GM19438 (cell line): ENCODE data around the gene CAB39.

Experiments used
- ATAC-seq: cut with Tn5 transposase; IDR thresholded peaks from one replicate; pipeline ENCODE4 v1.9.1; 2021; ENCODE audit warnings: low read depth; ENCODE audit not compliant: unreplicated experiment

CAB39 gene

DNA sequence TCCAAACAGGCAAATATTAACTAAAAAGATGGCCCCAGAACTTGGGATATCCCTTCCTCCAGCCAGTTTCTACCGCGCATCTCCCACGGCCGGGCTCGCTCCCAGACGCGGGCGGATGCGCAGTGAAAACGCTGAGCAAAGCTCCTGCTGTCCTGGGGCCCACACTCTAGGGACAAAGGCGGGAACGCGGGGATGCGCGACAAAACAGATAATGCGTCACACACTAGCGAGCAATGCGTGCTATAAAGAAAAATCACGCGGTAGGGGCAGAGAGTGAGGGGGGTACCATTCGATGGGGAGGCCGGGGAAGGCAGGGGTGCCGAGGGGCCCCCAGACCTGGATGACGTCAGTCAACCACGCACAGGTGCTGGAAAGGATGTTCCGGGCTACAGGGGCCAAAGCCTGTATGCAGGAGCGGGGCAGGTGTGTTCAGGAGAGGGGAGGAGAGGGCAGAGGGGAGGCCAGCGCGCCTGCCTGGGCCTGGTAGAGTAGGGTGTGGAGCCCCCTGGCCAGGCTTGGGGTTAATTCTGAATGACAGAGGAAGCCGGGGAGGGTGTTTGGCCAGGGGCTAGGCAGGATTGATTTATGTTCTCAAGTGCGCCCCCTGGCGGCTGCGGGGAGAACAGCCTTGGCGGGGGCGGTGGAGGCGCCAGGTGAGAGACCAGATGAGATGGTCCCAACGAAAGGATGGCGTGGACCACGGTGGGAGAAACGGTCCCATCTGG is 137.2 kb downstream of the CAB39 start:
- ATAC-seq = no peak

DNA sequence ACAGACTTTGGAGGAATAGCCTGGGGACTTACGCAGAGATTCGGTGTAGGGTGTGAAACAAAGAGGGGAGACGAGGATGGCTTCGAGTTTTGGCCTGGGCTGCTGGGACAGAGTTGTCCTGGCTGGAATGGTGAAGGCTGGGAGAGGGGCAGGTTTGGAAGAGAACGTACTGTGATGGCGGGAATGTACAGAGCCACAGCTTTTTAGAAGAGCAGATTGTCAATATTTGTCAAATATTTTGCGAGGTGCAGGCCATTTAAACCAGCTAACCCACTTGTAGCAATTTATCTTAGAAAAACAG is 137.7 kb downstream of the CAB39 start:
- ATAC-seq = no peak

DNA sequence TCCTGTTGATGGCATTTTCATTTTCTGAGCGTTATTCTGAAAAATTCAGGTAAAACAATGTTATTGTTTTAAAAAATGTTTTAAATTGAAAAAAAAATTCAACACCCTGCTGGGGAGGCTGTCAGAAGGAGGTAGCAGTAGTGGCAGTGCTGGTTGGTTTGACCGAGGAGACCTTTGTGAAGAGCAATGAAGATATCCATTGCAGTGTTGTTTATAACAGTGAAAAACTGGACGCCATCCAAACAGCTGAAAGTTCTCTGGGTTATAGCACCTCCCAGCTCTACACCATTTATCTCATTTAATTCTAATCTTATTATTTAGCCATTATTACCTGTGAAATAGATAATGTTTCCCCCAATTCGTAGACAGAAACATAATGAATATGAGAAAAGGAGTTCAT is 139.5 kb downstream of the CAB39 start:
- ATAC-seq = no peak

DNA sequence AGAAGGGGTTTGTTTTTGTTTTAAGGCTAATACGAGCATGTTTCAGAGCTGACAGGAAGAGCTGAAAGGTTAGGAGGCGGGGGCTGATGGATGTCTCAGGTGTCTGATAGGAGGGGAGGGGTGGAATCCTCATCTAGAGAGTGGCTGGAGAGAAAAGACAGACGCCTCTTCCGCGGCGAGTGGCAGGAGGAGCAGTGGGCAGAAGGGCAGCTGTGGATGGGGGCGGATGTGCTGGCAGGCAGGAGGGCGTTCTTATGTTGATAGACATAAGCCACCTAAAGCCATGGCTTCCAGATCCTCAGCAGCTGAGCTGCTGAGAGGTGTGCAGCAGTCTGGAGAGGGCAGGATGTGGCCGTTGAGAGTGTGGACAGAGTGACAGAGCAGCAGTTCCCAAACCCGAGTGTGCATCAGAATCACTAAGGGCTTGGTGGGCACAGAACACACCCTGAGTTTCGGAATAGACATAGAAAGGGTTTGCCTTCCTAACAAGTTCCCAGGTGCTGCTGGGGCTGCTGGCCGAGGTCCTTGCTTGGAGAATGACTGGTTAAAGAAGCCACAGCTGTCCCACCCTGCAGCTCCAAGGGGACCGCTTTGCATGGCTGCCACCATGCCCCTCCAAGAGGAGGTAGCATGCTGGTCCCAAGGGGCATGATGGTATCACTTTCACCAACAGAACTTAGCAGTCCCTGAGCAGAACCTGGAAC is 149.1 kb downstream of the CAB39 start:
- no peak for ATAC-seq

DNA sequence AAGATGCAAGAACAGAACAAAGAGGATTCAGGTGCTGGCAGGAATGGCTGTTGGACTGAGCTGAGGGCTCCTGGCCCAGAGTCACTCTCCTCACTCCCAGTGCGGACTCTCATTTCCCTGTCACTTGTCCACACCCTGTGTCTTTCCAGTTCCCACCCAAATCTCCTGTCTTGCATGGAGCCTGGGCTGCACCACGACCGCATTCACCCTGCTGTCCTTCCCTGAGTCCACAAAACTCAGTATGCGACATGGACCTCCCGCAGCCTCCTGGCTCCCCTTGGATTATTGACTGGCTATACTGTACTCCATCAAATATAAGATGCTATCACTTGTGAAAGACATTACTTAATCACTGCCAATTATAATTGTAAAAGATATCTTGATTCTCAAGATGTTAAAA is 149.7 kb downstream of the CAB39 start:
- ATAC-seq = no peak

DNA sequence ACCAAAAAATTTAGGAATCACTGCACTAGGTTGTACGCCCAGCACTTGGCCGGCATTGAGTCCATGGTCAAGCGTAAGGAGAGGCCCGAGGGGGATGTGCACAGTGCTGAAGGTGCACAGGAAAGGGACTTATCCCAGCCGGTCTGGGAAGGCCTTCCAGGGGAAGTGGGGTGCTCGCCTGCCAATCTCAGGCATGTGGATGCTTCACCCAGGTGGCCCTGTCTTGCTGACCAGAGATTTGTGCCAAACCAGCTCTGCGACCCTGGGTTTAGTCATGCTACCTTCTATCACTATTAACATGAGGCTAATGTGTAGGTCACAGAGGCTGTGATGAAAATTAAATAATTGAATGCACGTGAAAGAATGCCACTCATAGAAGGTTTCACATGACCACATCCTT is 150.4 kb downstream of the CAB39 start:
- no peak for ATAC-seq

DNA sequence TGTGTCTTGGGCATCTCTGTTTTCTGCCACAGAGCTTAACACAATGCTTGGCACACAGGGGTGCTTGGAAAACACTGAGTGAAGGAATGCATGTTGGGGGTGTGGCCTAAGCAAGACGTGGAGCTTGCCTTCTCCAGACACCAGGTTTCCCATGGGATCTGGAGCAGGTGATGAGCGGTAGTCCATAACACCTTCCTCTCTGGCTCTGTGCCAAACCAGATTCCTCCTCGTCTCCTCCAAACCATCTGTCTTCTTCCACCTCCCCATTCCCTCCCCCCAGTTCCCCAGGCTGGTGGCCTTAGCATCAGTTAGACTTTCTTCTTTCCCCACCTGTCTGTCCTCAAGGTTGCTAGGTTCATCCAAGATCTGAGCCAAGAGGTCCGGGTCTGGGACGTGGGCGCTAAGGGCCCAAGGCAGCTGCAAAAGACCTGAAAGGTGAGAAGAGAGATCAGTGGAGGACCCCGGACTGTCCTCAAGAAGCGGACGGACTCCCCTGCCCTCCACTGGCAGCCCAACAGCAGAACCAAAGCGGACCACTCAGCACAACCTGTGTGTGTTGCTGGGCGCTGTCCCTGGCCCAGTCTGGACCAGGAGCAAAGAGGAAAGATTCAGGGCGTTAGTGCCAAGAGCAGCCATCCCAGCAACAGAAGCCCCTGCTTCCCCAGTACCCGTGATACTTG is 150.9 kb downstream of the CAB39 start:
- no peak for ATAC-seq

DNA sequence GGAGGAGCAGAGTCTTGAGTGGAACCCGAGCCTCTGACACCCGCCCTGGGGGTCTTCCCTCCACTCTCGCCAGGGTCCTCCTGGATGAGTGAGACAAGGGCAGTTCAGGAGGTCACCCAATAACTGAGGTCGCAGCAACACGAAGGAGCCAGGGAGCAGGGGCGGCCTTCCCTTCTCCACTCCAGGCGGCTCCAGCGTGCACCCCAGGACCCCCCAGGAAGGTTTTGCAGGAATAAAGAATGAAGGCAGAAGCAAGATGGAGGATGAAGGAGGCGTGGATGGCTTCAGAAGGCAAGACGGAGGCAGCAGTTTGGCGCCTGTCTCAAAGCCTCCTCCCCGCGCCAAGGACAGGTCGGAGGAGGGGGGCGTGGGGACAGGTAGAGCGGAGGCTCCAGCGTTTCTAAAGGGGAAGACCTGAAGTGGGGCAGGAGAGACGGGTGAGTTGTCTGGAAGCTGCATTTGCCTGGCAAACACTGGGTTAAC is 151.5 kb downstream of the CAB39 start:
- no peak for ATAC-seq

DNA sequence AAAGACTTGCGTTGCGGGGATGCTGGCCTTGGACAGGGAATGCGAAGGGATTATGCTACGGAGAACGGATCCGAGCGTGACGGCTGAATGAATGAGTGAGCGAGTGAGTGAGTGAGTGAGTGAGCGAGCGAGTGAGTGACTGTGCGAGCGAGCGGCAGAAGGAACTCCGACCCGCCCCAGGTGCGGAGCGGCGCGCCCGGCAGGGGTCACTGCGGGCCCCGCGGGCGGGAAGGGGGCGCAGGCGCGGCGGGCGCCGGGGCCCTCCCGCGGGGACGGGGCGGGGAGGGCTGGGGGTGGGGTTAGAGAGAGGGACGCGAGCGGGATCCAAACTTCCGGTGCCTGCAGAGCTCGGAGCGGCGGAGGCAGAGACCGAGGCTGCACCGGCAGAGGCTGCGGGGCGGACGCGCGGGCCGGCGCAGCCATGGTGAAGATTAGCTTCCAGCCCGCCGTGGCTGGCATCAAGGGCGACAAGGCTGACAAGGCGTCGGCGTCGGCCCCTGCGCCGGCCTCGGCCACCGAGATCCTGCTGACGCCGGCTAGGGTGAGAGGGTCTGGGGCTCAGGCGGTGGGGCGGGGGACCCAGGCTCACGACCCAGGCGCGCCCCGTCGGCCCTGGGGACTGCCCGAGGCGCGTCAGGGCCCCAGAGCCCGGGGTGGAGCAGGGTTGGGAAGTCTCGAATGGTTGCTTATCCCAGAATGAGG is 152.1 kb downstream of the CAB39 start, which contains the start of gene ITM2C:
Gene ITM2C (plus strand): TSS at position 338 of the 702 bp plus-strand sequence. CDS start 84 bp downstream, at position 422.
- ATAC-seq = peak; percentile 56

DNA sequence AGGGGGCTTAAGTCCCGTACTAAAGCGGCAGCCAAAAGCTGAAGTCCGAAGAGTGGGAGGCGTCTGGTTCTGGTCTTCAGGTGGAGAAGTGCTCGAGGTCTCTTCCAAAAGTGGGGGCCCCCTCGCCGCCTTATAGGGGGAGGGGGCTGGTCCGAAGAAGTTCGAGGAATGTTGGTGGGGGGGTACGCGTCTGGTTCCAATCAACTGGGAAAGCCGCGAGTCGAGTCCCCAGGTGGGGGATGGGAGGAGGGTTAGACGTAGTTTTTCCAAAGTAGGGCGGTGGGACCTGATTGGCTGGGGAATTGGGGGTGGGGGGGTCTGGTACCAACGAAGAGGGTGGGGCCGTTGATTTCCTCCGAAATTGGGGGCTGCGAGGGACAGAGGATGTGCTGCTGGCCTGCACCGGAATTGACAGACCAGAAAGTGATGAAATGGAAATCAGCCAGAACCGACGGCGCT is 152.7 kb downstream of the CAB39 start:
- ATAC-seq = no peak

DNA sequence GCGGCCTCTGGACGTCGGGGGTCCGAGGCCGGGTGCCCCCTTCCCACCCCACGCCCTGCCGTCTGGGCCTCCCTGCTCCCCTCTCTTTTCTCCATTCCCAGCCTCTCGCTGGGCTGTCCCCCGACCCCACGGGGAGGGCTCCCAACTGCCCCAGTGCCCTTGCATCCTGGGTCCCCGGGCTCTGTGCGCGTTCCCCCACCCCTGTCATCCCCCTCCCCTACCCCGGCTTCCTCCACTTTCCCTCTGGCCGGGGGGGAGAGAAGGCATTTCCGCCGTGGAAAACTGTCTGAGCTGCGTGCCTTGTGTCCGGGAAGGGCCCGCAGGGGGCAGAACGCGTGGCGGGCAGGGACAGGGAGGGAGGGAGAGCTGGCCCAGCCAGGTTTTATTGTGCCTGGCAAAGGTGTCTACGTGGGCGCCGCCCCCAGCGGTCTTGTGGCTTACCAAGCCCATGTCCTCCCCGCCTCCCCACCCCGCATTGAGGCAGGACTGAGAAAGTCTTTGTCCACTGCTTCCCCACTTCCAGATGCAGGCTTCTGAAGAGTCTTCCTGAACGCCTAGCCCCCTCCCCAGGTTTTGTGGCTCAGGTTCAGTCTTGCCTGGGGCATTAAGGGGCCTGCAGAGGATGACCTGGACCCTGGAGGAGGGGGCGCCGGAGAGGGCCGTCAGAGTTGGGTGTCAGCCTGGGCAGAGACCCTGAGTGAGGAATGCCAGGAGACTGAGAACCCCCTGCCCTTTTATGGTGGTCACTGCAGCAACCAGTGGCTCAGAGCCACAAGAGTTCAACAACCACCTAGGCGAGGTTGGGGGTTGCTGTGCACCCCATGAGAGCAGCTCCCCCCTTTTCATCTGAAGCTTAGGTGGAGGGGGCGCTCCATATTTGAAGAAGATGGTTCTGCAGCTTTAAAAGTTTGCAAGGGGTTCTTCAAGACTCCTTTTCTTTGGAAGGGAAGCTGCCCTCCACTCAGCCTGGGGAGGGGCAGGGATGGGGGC is 153.4 kb downstream of the CAB39 start:
- ATAC-seq = no peak

DNA sequence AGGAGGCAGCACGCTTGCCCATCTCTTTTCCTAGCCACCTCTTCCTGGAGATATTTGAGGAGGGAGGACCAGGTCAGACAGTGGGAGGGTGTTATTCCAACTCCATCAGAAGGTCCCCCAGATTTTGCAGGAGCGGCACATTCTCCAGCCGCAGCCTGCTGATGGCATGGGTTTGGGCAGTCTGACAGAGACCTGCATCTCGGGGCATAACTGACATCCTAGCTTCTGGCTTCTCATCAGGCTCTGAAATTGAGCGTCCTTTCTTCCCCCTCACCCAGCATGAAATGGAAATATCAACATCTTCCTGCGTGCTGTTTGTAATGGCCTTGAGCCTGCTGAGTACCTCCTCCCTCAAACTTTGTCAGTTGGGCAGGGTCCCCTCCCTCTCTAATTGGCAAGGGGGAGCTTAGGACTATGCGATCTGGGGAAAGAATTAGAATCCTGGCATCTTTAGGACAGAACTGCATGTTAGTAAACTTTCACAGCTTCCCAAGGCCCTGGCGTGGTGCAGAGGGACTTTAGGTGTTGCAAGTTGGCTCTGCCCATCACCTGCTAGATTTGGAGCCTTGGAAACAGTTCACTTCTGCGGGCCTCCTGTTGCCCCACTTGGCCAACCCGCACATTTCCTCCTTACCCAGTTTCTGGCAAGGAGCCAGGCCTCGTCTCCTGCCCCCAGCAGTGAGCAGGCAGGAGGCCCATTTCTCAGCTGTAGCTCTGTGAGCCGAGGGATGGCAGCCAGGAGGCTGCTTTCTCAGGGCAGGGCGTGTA is 154.3 kb downstream of the CAB39 start:
- ATAC-seq = no peak

DNA sequence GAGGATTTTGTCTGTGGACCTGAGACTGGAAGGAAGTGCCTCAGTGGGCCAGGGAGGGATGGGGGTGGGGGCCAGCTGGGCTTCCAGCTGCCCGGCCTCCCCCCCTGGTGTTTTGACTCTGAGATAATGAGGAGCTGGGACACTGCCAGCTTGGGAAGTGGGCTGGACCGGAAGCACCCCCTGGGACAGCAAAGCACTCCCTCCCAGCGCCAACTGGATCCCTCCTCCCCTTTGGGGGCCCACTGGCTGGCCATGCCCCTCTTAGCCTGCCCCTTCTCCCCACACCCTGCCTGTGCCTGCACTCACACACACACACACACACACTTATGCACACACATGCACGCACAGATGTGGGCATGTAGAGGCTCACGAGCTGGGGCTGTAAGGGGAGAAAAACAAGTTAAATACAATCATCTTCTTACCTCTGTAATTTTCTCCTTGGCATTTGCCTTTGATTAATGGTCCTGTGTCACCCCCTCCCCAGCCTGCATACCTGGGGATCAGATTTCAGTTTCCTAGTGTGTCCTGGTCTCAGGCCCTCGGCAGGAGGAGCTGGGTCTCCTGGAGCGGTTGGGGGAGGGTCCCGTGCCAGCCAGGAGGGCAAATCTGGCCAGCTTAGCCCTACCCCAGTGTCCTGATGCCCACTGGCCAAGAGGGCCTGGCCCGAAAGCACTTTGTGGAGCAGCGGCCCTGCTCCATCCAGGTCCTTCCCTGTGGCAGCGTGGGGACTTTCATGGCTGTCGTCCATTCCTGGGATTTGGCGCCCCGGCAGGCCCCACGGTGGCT is 155.7 kb downstream of the CAB39 start:
- ATAC-seq = no peak

DNA sequence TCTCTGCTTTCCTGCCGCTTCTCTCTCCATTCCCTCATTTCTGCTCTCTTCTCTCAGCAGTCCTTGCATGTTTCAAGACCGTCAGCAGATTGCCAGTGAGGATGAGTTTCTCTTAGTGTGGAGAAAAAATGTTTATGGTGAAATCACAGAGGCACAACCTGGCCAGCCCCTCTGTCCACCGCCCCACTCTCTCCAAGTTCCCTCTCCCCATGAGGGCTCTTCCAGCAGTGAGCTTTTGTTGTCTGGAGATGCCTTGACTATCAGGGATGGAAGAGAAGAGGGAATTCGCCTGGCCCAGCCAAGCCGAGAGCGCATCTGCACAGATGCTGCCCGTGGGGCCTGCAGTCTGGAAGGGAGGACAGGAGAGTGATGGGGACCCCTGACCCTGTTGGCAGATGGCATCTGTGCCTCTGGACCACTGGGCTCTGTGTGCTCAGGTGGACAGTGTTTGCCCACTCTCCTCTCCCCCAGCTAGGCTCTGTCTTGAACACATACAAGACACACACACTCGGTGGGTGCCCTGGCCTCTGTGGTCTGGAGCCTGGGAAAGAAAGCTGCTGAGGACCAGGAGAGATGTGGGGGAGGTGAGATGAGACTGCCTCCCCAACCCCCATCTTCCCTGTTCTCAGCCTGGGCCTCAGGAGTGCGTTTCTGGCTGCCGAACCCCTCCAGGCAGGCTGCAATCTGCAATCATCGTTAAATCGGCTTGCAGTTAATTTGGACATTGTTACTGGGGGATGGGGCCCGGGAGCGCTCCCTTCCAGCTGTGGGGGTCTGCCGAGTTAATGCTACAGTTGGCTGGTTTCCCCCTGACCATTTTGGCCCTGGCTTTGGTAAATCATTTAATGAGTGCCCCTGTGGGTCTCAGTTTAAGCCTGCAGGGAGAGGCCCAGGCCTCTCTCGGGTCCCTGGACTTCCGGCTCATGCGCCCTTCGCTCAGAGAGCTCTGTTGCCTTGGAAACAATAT is 156.6 kb downstream of the CAB39 start:
- no peak for ATAC-seq

DNA sequence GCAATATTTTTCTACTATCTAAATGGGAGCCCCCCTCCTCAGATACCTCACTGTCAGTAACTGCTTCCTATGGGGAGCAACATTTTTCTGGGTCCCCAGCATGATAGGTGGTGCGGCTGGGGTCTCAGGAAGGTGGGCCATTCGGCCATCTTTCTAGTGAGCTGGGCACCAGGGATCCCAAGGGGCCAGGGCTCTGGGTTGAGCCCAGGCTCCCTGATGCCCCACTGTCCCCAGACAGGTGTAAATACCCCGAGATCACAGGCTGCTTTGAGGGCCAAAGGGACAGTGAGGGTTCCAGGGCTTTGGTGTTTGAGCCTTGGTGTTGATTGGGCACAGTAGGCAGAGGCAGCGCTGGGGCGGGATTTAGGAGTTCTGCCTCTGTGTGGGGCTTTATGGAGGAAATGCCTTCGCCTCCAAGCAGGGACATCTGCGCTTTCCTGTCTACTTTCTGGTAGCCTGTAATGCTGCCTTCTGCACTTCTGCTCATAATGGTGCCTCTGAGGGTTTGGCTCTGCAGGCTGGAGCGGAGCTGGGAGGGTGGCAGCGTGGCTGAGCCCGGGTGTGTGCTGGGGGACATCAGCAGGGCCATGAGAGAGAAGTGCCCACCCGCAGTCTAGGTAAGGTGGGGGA is 157.4 kb downstream of the CAB39 start:
- no peak for ATAC-seq
